Activated CD4-positive, alpha-beta T cell treated with anti-CD3 and anti-CD28 coated beads for 1 hour (primary cell): ENCODE data around the gene ERCC8.
A peak's percentile ranks its signal among the peaks of the same experiment; 100 is the strongest.
"Not testable (repeated sequence)": the region's sequence is repeated elsewhere in the genome, so short reads cannot be mapped to it uniquely, and the experiment has no call there.

Experiments
- DNase-seq: peaks from one replicate; pipeline ENCODE4 v3.0.0-alpha.2; 2020

ERCC8 gene

GRCh38 chr5:60944904-60945812 lies at the start of gene ERCC8, which contains the start of gene NDUFAF2:
Gene ERCC8 (minus strand): TSS chr5:60945070. CDS start chr5:60945008, 62 bp downstream.
Gene NDUFAF2 (plus strand): TSS chr5:60945205. CDS start chr5:60945256, 51 bp downstream.
- DNase-seq = peak; percentile 77

- no peak for DNase-seq
These were observed 49.2 kb upstream of the ERCC8 start for GRCh38 chr5:60993875-60994571.

- DNase-seq = no peak
These were observed 48.6 kb upstream of the ERCC8 start for GRCh38 chr5:60993425-60993824.

- no peak for DNase-seq
These were observed 48.0 kb upstream of the ERCC8 start for GRCh38 chr5:60992871-60993270.

- no peak for DNase-seq
These were observed 44.9 kb upstream of the ERCC8 start for GRCh38 chr5:60989790-60990189.

GRCh38 chr5:60982127-60982526 lies 37.3 kb upstream of the ERCC8 start:
- not testable (repeated sequence) for DNase-seq

- no peak for DNase-seq
These were observed 35.6 kb upstream of the ERCC8 start for GRCh38 chr5:60980511-60980910.

GRCh38 chr5:60978968-60979367 lies 34.1 kb upstream of the ERCC8 start:
- no peak for DNase-seq

GRCh38 chr5:60977956-60978737 lies 33.3 kb upstream of the ERCC8 start:
- DNase-seq = no peak

- DNase-seq = no peak
These were observed 27.4 kb upstream of the ERCC8 start for GRCh38 chr5:60972231-60972630.

GRCh38 chr5:60961685-60962084 lies 16.8 kb upstream of the ERCC8 start:
- DNase-seq = no peak

- DNase-seq = no peak
These were observed 15.7 kb upstream of the ERCC8 start for GRCh38 chr5:60960591-60960990.

- DNase-seq = no peak
These were observed 14.3 kb upstream of the ERCC8 start for GRCh38 chr5:60959156-60959555.

- DNase-seq = no peak
These were observed 13.8 kb upstream of the ERCC8 start for GRCh38 chr5:60958712-60959111.

- no peak for DNase-seq
These were observed 13.2 kb upstream of the ERCC8 start for GRCh38 chr5:60958088-60958487.

GRCh38 chr5:60955239-60955638 lies 10.4 kb upstream of the ERCC8 start:
- DNase-seq = no peak

GRCh38 chr5:60948738-60949137 lies 3.9 kb upstream of the ERCC8 start:
- DNase-seq = no peak

- no peak for DNase-seq
These were observed 930 bp upstream of the ERCC8 start for GRCh38 chr5:60945813-60946187.

- DNase-seq = no peak
These were observed 1.2 kb downstream of the ERCC8 start for GRCh38 chr5:60943624-60944023.

GRCh38 chr5:60929024-60929423 lies 15.8 kb downstream of the ERCC8 start:
- no peak for DNase-seq

GRCh38 chr5:60927450-60927849 lies 17.4 kb downstream of the ERCC8 start:
- no peak for DNase-seq

GRCh38 chr5:60918466-60918865 lies 26.4 kb downstream of the ERCC8 start:
- DNase-seq = no peak

- DNase-seq = no peak
These were observed 28.2 kb downstream of the ERCC8 start for GRCh38 chr5:60916646-60917045.
